ENCODE data around the gene ZBTB3. TPM values are rescaled to one million over a fixed set of nuclear protein-coding genes. Genes with fewer than 3 reads are reported as not detected.
"Not testable (repeated sequence)": the region's sequence is repeated elsewhere in the genome, so short reads cannot be mapped to it uniquely, and the experiment has no call there.

ZBTB3 gene
- total RNA-seq, 1 donor from 2014 or later: 16.1 TPM

DNA sequence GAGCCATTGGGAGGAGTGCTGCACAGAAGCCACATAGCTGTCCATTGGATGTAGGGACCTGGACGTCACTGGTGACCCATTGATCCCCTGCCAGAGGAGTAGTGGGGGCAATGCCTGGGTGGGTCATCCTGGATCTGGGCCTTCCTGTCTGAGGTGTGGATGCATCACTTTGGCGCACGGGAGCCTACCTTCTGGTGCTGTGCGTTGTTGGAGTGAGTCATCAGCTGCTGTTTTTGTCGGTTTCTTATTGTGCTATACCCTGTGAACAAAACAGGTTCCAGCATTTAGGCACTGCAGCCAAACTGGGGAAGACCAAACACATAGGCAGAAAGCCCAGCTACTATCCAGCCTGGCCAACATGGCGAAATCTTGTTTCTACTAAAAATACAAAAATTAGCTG lies 20.4 kb upstream of the ZBTB3 start:
- Mint-ChIP-seq H3K9me3 (no peaks in the 10 kb centered on the region), H3K4me1 (peaks cover 27% of the 10 kb centered on the region), H3K36me3 (ENCODE audit: low read depth) (peaks cover 16% of the 10 kb centered on the region), H3K4me3 (peak overlapping the region; percentile 59), H3K27ac (ENCODE audit: unreplicated experiment) (no peak overlapping the region), H3K27me3 (ENCODE audit: low read depth) (no peaks in the 10 kb centered on the region)
- TF ChIP-seq, protein P1, sequence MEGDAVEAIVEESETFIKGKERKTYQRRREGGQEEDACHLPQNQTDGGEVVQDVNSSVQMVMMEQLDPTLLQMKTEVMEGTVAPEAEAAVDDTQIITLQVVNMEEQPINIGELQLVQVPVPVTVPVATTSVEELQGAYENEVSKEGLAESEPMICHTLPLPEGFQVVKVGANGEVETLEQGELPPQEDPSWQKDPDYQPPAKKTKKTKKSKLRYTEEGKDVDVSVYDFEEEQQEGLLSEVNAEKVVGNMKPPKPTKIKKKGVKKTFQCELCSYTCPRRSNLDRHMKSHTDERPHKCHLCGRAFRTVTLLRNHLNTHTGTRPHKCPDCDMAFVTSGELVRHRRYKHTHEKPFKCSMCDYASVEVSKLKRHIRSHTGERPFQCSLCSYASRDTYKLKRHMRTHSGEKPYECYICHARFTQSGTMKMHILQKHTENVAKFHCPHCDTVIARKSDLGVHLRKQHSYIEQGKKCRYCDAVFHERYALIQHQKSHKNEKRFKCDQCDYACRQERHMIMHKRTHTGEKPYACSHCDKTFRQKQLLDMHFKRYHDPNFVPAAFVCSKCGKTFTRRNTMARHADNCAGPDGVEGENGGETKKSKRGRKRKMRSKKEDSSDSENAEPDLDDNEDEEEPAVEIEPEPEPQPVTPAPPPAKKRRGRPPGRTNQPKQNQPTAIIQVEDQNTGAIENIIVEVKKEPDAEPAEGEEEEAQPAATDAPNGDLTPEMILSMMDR (conservative IDR thresholded peaks at IDR 0.05): no peak
- no peak for DNase-seq (ENCODE audit: low read depth, low spot score)

DNA sequence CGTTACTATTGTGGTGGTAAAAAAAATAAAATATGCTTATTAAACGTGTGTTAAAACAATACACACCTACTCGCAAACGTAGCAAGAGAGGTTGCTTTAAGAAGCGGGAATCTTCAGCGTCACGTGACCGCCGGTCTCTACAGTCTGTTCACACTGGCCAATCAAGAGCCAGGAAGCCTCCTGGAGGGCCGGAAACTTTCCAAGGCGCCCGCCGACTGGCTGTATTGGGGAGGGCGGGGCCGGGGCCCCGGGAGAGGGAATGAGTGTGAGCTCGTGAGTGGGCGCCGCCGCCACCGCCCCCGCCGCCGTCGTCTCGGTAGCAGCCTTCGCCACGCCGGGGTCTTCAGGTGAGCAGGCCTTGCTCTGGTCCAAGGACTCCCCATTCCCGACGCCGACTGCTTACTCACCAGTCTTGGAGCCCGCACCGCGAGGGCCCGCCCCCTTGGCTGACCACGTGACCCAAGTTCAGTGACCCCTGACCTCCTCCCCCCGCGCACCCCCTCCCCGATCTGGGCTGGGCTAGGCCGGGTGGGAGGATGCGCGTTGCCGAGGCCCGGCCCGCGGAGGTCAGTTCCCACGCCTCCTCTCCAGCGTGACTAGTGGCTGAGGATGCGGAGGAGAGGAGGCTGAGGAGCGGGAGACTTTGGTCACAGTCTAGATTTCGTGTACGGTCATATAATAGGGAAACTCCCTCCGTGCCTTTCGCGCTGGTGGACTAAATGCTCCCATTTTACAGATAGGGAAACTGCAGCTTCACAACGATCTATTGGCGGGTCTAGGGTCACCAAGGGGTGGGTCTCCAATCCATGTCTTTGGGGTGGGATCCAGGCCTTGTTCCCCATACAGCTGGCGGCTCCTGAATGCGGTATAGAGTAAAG lies 17.4 kb upstream of the ZBTB3 start, which contains the start of gene TAF6L:
TSS of gene TAF6L (plus strand) at position 253 of the 878 bp plus-strand sequence. CDS start 4,388 bp downstream, outside the sequence.
- H3K36me3 Mint-ChIP-seq (ENCODE audit: low read depth): peaks cover 3% of the 10 kb centered on the region
- TF ChIP-seq, protein P1 (conservative IDR thresholded peaks at IDR 0.05): no peak
- H3K27me3 Mint-ChIP-seq (ENCODE audit: low read depth): no peaks in the 10 kb centered on the region
- DNase-seq (ENCODE audit: low read depth, low spot score): peak; percentile 91
- peak within 1 kb of the TSS; percentile 96 for H3K27ac Mint-ChIP-seq (ENCODE audit: unreplicated experiment)
- no peaks in the 10 kb centered on the region for H3K9me3 Mint-ChIP-seq
- peaks cover 28% of the 10 kb centered on the region for H3K4me1 Mint-ChIP-seq
- peak within 1 kb of the TSS; percentile 93 for H3K4me3 Mint-ChIP-seq

DNA sequence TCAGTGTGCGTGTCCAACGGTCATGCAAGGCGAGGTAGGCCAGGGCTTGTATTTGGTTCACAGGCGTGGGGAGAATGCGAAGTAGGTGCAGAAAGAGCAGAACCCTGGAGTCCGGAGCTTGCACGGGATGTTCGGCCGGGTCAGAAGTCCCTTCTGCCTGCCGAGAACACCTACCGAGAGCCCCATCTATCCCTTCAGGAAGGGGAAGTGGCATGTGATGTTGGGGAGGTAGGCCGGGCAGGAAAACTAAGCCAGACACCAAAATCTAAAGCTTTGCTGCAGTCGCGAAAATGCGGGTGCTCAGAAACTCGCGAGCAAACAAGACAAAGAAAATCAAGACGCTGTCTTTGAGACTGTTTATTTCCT lies 16.8 kb upstream of the ZBTB3 start:
- peak; percentile 29 for DNase-seq (ENCODE audit: low read depth, low spot score)
- Mint-ChIP-seq H3K27ac (ENCODE audit: unreplicated experiment) (peak overlapping the region; percentile 96), H3K36me3 (ENCODE audit: low read depth) (peaks cover 6% of the 10 kb centered on the region), H3K9me3 (no peaks in the 10 kb centered on the region), H3K4me1 (peaks cover 28% of the 10 kb centered on the region), H3K4me3 (peak overlapping the region; percentile 93), H3K27me3 (ENCODE audit: low read depth) (no peaks in the 10 kb centered on the region)
- TF ChIP-seq, protein P1 (conservative IDR thresholded peaks at IDR 0.05): no peak

DNA sequence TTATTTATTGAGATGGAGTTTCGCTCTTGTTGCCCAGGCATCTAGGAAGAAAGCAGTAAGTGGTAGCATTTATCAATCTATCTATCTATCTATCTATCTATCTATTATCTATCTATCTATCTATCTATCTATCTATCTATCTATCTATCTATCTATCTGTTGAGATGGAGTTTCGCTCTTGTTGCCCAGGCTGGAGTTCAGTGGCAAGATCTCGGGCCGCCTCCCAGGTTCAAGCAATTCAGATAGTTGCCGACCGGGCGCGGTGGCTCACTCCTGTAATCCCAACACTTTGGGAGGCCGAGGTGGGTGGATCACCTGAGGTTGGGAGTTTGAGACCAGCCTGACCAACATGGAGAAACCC lies 6.9 kb upstream of the ZBTB3 start:
- peak overlapping the region; percentile 99 for H3K4me3 Mint-ChIP-seq
- H3K9me3 Mint-ChIP-seq; H3K27me3 Mint-ChIP-seq (ENCODE audit: low read depth); DNase-seq (ENCODE audit: low read depth, low spot score); H3K36me3 Mint-ChIP-seq (ENCODE audit: low read depth): not testable (repeated sequence)
- H3K27ac Mint-ChIP-seq (ENCODE audit: unreplicated experiment): peak overlapping the region; percentile 67
- peaks cover 26% of the 10 kb centered on the region for H3K4me1 Mint-ChIP-seq

DNA sequence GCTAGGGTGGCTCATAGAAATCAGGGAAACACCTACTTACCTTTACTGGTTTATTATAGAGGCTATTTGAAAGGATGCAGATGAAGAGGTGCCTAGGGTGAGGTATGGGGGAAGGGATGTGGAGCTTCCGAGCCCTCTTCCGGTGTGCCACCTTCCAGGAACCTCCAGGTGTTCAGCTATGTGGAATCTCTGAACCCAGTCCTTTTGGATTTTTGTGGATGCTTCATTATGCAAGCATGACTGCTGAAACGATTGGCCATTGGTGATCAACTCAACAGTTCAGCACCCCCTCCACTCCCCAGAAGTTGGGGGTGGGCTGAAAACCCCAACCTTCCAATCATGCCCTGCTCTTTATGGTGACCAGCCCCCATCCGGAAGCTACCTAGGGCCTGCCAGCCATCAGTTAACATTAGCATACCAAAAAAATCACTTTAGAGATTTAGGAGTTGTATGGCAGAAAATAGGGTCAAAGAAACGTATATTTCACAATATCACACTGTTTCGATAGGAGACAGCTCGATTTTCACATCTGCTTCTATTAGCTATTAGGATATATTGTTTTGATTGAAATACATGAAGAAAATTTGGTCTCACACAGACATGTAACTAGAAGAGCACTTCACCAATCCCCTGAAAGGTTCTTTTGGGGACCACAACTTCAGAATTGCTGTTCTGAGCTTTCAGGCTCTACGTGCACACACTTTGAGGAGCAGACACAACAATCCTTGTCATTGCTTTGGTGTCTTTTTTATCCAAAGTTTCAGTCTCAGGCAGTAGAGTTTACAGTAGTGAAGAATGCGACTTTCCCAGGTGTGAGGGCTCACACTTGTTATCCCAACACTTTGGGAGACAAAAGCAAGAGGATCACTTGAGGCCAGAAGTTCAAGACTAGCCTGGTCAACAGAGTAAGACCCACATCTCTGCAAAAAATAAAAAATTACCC lies 4.2 kb upstream of the ZBTB3 start:
- H3K4me1 Mint-ChIP-seq: peaks cover 43% of the 10 kb centered on the region
- TF ChIP-seq, protein P1 (conservative IDR thresholded peaks at IDR 0.05): no peak
- H3K36me3 Mint-ChIP-seq (ENCODE audit: low read depth): no peaks in the 10 kb centered on the region
- no peaks in the 10 kb centered on the region for H3K9me3 Mint-ChIP-seq
- H3K27ac Mint-ChIP-seq (ENCODE audit: unreplicated experiment): no peak overlapping the region
- no peaks in the 10 kb centered on the region for H3K27me3 Mint-ChIP-seq (ENCODE audit: low read depth)
- peak overlapping the region; percentile 41 for H3K4me3 Mint-ChIP-seq
- no peak for DNase-seq (ENCODE audit: low read depth, low spot score)
